Neural cell (in vitro differentiated cells): ENCODE data around the gene ODC1. TPM values are rescaled to one million over a fixed set of nuclear protein-coding genes. Genes with fewer than 3 reads are reported as not detected.

ENCODE experiments used
- H2AFZ ChIP-seq: fragments of 200-600, 300-800 bp; sonication (generic), shearing (Covaris generic); 2 replicates; pipeline ENCODE4 v1.6.0; 2014; ENCODE audit warnings: low read depth, mild to moderate bottlenecking, antibody characterized with exemption, low read length, moderate library complexity
- H3F3A ChIP-seq: fragments of 200-600 bp; shearing (Covaris generic); 2 replicates; pipeline ENCODE4 v1.6.1; 2016; ENCODE audit warnings: mild to moderate bottlenecking, moderate library complexity, mixed read lengths, antibody characterized with exemption, low read length; ENCODE audit not compliant: insufficient read depth, poor library complexity, severe bottlenecking
- H3K27ac ChIP-seq: fragments of 200-600, 300-800 bp; sonication (generic), shearing (Covaris generic); 2 replicates; pipeline ENCODE4 v1.5.1; 2014; ENCODE audit warnings: mild to moderate bottlenecking, low read length, moderate library complexity
- H3K27me3 ChIP-seq: fragments of 300-800, 200-600 bp; sonication (generic), shearing (Covaris generic); 2 replicates; pipeline ENCODE4 v1.6.0; 2014; ENCODE audit warnings: mild to moderate bottlenecking, low read depth, low read length, moderate library complexity; ENCODE audit not compliant: insufficient read depth
- H3K36me3 ChIP-seq: fragments of 300-800, 200-600 bp; sonication (generic), shearing (Covaris generic); 2 replicates; pipeline ENCODE4 v1.5.1; 2014; ENCODE audit warnings: mild to moderate bottlenecking, antibody characterized with exemption, low read length, moderate library complexity; ENCODE audit not compliant: insufficient read depth
- H3K4me2 ChIP-seq: fragments of 300-800, 200-600 bp; sonication (generic), shearing (Covaris generic); 2 replicates; pipeline ENCODE4 v1.6.0; 2014; ENCODE audit warnings: mild to moderate bottlenecking, low read length
- H3K4me3 ChIP-seq: fragments of 300-800, 200-600 bp; sonication (generic), shearing (Covaris generic); 2 replicates; pipeline ENCODE4 v1.5.1; 2014; ENCODE audit warnings: mild to moderate bottlenecking, low read length, moderate library complexity
- H3K79me2 ChIP-seq: fragments of 200-600 bp; shearing (Covaris generic); replicated peaks from 2 replicates; pipeline ENCODE4 v1.6.0; 2014; ENCODE audit warnings: mild to moderate bottlenecking, low read length, moderate library complexity; ENCODE audit not compliant: insufficient read depth
- H3K9ac ChIP-seq: fragments of 300-800, 200-600 bp; sonication (generic), shearing (Covaris generic); 2 replicates; pipeline ENCODE4 v1.6.1; 2016; ENCODE audit warnings: mild to moderate bottlenecking, low read length, mixed read lengths
- H3K9me2 ChIP-seq: fragments of 200-600 bp; shearing (Covaris generic); 2 replicates; pipeline ENCODE4 v1.6.1; 2016; ENCODE audit warnings: mild to moderate bottlenecking, low read length, mixed read lengths; ENCODE audit not compliant: insufficient read depth
- H3K9me3 ChIP-seq: fragments of 200-600, 300-800 bp; sonication (generic), shearing (Covaris generic); 2 replicates; pipeline ENCODE4 v1.6.1; 2016; ENCODE audit warnings: mild to moderate bottlenecking, mixed run types, low read length, moderate library complexity, mixed read lengths
- H4K20me1 ChIP-seq: fragments of 200-600 bp; shearing (Covaris generic); 2 replicates; pipeline ENCODE4 v1.6.1; 2016; ENCODE audit warnings: mild to moderate bottlenecking, mixed run types; ENCODE audit not compliant: insufficient read depth
- CTCF ChIP-seq: fragments of 450-650 bp; IDR thresholded peaks from 2 replicates; pipeline ENCODE4 v1.5.1; 2014; ENCODE audit warnings: antibody characterized with exemption, mild to moderate bottlenecking, moderate library complexity; ENCODE audit not compliant: poor library complexity, severe bottlenecking
- EP300 ChIP-seq: fragments of 450-650 bp; conservative IDR thresholded peaks from 2 replicates; pipeline ENCODE4 v1.6.1; 2014; ENCODE audit warnings: antibody characterized with exemption, mild to moderate bottlenecking, moderate library complexity; ENCODE audit not compliant: poor library complexity, severe bottlenecking
- EZH2 ChIP-seq: fragments of 200-600, 300-800 bp; shearing (Covaris generic), sonication (generic); IDR thresholded peaks from 2 replicates; pipeline ENCODE4 v1.6.1; 2014; ENCODE audit warnings: antibody characterized with exemption, low read length, borderline replicate concordance, mild to moderate bottlenecking; ENCODE audit not compliant: insufficient read depth, poor library complexity, severe bottlenecking
- MXI1 ChIP-seq: fragments of 450-650 bp; conservative IDR thresholded peaks from 2 replicates; pipeline ENCODE4 v1.6.1; 2014; ENCODE audit warnings: antibody characterized with exemption, mild to moderate bottlenecking; ENCODE audit not compliant: poor library complexity, severe bottlenecking
- POLR2AphosphoS5 ChIP-seq: IDR thresholded peaks from 2 replicates; pipeline ENCODE4 v1.6.1; 2012
- RAD21 ChIP-seq: fragments of 450-650 bp; conservative IDR thresholded peaks from 2 replicates; pipeline ENCODE4 v1.6.1; 2014; ENCODE audit warnings: antibody characterized with exemption, mild to moderate bottlenecking, moderate library complexity
- REST ChIP-seq: IDR thresholded peaks from 2 replicates; pipeline ENCODE4 v1.6.1; 2012; ENCODE audit warnings: borderline replicate concordance
- SMC3 ChIP-seq: fragments of 450-650 bp; conservative IDR thresholded peaks from 2 replicates; pipeline ENCODE4 v1.6.1; 2014; ENCODE audit warnings: antibody characterized with exemption, mild to moderate bottlenecking, moderate library complexity; ENCODE audit not compliant: poor library complexity
- TAF1 ChIP-seq: IDR thresholded peaks from 2 replicates; pipeline ENCODE4 v1.6.1; 2012; ENCODE audit warnings: low read depth
- polyA minus RNA-seq: library from RNA; depleted of rRNA, polyadenylated mRNA; stranded (reverse); fragments of >200 nt; gene quantifications from 2 replicates; pipeline ENCODE4 v1.2.3, GENCODE V29; 2014
- polyA plus RNA-seq: library from polyadenylated mRNA; depleted of rRNA; stranded (reverse); fragments of >200 nt; gene quantifications from 2 replicates; pipeline ENCODE4 v1.2.3, GENCODE V29; 2014

ODC1 gene
- 1,046 and 1,107 TPM in 2 replicates for polyA plus RNA-seq
- polyA minus RNA-seq: 916 and 1,013 TPM in 2 replicates

- H3K79me2 ChIP-seq: peaks cover 47% of the 10 kb centered on the region
- H3K4me3 ChIP-seq: peak within 1 kb of the TSS; percentile 71
- no peaks in the 10 kb centered on the region for H3F3A ChIP-seq
- H2AFZ ChIP-seq: peak within 1 kb of the TSS; percentile 18
- no peak for TF ChIP-seq EZH2
- TF ChIP-seq TAF1: peak; percentile 37
- peak; percentile 82 for TF ChIP-seq EP300
- TF ChIP-seq MXI1: peak; percentile 99
- peak; percentile 79 for TF ChIP-seq REST
- no peak for TF ChIP-seq CTCF
- TF ChIP-seq POLR2AphosphoS5: peak; percentile 92
- no peak for TF ChIP-seq RAD21
- peak within 1 kb of the TSS; percentile 93 for H3K4me2 ChIP-seq
- peaks cover 18% of the 10 kb centered on the region for H3K36me3 ChIP-seq
- peaks cover 46% of the 10 kb centered on the region for H4K20me1 ChIP-seq
- H3K9ac ChIP-seq: peak within 1 kb of the TSS; percentile 89
- no peaks in the 10 kb centered on the region for H3K9me2 ChIP-seq
- H3K9me3 ChIP-seq: no peaks in the 10 kb centered on the region
- H3K27me3 ChIP-seq: no peaks in the 10 kb centered on the region
- peak within 1 kb of the TSS; percentile 88 for H3K27ac ChIP-seq
These were observed at the start of gene ODC1 for GRCh38 chr2:10447895-10448575. ODC1 (minus strand) TSS chr2:10448327; CDS start chr2:10445032, 3,295 bp downstream.

GRCh38 chr2:10497797-10498251 is 49.7 kb upstream of the ODC1 start:
- no peaks in the 10 kb centered on the region for H3K36me3 ChIP-seq
- no peaks in the 10 kb centered on the region for H3K9me2 ChIP-seq
- H3K79me2 ChIP-seq: no peaks in the 10 kb centered on the region
- H3K9me3 ChIP-seq: no peaks in the 10 kb centered on the region
- H3F3A ChIP-seq: no peaks in the 10 kb centered on the region
- TF ChIP-seq REST: no peak
- TF ChIP-seq POLR2AphosphoS5: no peak
- no peak for TF ChIP-seq SMC3
- no peak overlapping the region for H3K27ac ChIP-seq
- H3K4me2 ChIP-seq: no peak overlapping the region
- H3K4me3 ChIP-seq: no peak overlapping the region
- no peaks in the 10 kb centered on the region for H3K27me3 ChIP-seq
- no peaks in the 10 kb centered on the region for H4K20me1 ChIP-seq
- no peak overlapping the region for H2AFZ ChIP-seq
- no peak overlapping the region for H3K9ac ChIP-seq
